HG02973 (cell line): ENCODE results near the gene OGFOD1.

ENCODE experiments used
- ATAC-seq: cut with Tn5 transposase; IDR thresholded peaks from one replicate; pipeline ENCODE4 v1.9.1; 2021; ENCODE audit warnings: moderate library complexity; ENCODE audit not compliant: unreplicated experiment

The OGFOD1 gene

GRCh38 chr16:56426585-56426984, 24.8 kb upstream of the OGFOD1 start:
- ATAC-seq: no peak

- no peak for ATAC-seq
Observed at GRCh38 chr16:56428091-56428490, 23.3 kb upstream of the OGFOD1 start.

- no peak for ATAC-seq
Observed at GRCh38 chr16:56436258-56436657, 15.1 kb upstream of the OGFOD1 start.

- ATAC-seq: no peak
Observed at GRCh38 chr16:56438038-56438437, 13.3 kb upstream of the OGFOD1 start.

- ATAC-seq: no peak
Observed at GRCh38 chr16:56447286-56447685, 4.1 kb upstream of the OGFOD1 start.

GRCh38 chr16:56448005-56448404, 3.3 kb upstream of the OGFOD1 start:
- ATAC-seq: no peak

- ATAC-seq: peak; percentile 31
Observed at GRCh38 chr16:56450275-56450985, 924 bp upstream of the OGFOD1 start.

GRCh38 chr16:56451753-56452689, 667 bp downstream of the OGFOD1 start:
- peak; percentile 34 for ATAC-seq

GRCh38 chr16:56457927-56458470, 6.6 kb downstream of the OGFOD1 start:
- no peak for ATAC-seq

- no peak for ATAC-seq
Observed at GRCh38 chr16:56460101-56460500, 8.7 kb downstream of the OGFOD1 start.

GRCh38 chr16:56462064-56462796, 10.9 kb downstream of the OGFOD1 start:
- no peak for ATAC-seq

GRCh38 chr16:56463153-56463552, 11.8 kb downstream of the OGFOD1 start:
- ATAC-seq: no peak

- ATAC-seq: no peak
Observed at GRCh38 chr16:56466344-56466743, 15.0 kb downstream of the OGFOD1 start.

GRCh38 chr16:56468800-56469199, 17.4 kb downstream of the OGFOD1 start:
- no peak for ATAC-seq

GRCh38 chr16:56469748-56470147, 18.4 kb downstream of the OGFOD1 start:
- ATAC-seq: no peak

- no peak for ATAC-seq
Observed at GRCh38 chr16:56470232-56470631, 18.9 kb downstream of the OGFOD1 start.

GRCh38 chr16:56470666-56471065, 19.3 kb downstream of the OGFOD1 start:
- ATAC-seq: no peak

- ATAC-seq: no peak
Observed at GRCh38 chr16:56475201-56475600, 23.8 kb downstream of the OGFOD1 start.

- no peak for ATAC-seq
Observed at GRCh38 chr16:56477096-56477878, 25.9 kb downstream of the OGFOD1 start.

- no peak for ATAC-seq
Observed at GRCh38 chr16:56478281-56479049, 27.1 kb downstream of the OGFOD1 start.
